ENCODE results near the gene KCNK4. TPM values are rescaled to one million over a fixed set of nuclear protein-coding genes. Genes with fewer than 3 reads are reported as not detected.
A peak's percentile ranks its signal among the peaks of the same experiment; 100 is the strongest.

The KCNK4 gene
- total and polyA plus RNA-seq, 11 donors, result not detected

GRCh38 chr11:64299847-64300648 lies 8.9 kb downstream of the KCNK4 start, which contains the start of gene CATSPERZ:
TSS of gene CATSPERZ (plus strand) at chr11:64300358. CDS start at chr11:64300411, 53 bp downstream.
- WGBS, 4 donors, result 12 to 23% (median 14%) methylated on average over 40 to 54 of the region's 54 CpGs

GRCh38 chr11:64303109-64304031 lies 12.3 kb downstream of the KCNK4 start:
- Histone ChIP-seq H3K9me3 (no peaks in the 10 kb centered on the region), H3K4me1 (peaks cover 4 to 55% (median 38%) of the 10 kb centered on the region in 12 donors), H3K27me3 (peaks cover 0 to 28% (median 8%) of the 10 kb centered on the region in 9 donors), H3K36me3 (peaks cover 0 to 11% (median 4%) of the 10 kb centered on the region in 9 donors), H3K4me3 (peak overlapping the region in 8 of 12 donors; percentile 67 to 93 (median 81)), H3K27ac (peak overlapping the region in 11 of 12 donors; percentile 90 to 98 (median 97))
- 81 to 87% (median 86%) methylated on average over 11 to 13 of the region's 13 CpGs for WGBS, 4 donors
- no peak for TF ChIP-seq POLR2A (IDR thresholded peaks at IDR 0.05)
- no peak for TF ChIP-seq CTCF (IDR thresholded peaks at IDR 0.05)
- DNase-seq (no peak), ATAC-seq (no peak)
- intact Hi-C loops (cut with DNase I), result loop anchor here in 9 of 10 donors (1.0 to 10.0 kb wide), 11 partner anchors 18 to 329 kb away; partner anchors contain the start of genes PLCB3 (in 2 of the 9), PPP1R14B (in 2 of the 9), COX8A (in 1 of the 9) and FKBP2 (in 1 of the 9)

More at GRCh38 chr11:64299847-64300648, 8.9 kb downstream of the KCNK4 start, which contains the start of gene CATSPERZ:
- ATAC-seq (no peak), DNase-seq (peak in 1 of 5 donors; percentile 8)
- peak within 1 kb of the TSS; percentile 18 to 57 (median 44) for H3K4me3 ChIP-seq
- peaks cover 8 to 61% (median 40%) of the 10 kb centered on the region in 9 donors for H3K27me3 ChIP-seq
- H3K4me1 ChIP-seq, result peaks cover 4 to 40% (median 28%) of the 10 kb centered on the region in 12 donors
- intact Hi-C loops (cut with DNase I), result loop anchor here (1.0 to 10.0 kb wide), 9 partner anchors 43 to 325 kb away; partner anchors contain the start of genes PLCB3 (in 3 of the 10), COX8A (in 1 of the 10) and STIP1 (in 1 of the 10)
- H3K27ac ChIP-seq, result peak within 1 kb of the TSS in 3 of 12 donors; percentile 39 to 63 (median 43)
- H3K9me3 ChIP-seq, result no peaks in the 10 kb centered on the region
- no peak for TF ChIP-seq POLR2A (IDR thresholded peaks at IDR 0.05)
- no peak for TF ChIP-seq CTCF (IDR thresholded peaks at IDR 0.05)
- no peaks in the 10 kb centered on the region for H3K36me3 ChIP-seq

- TF ChIP-seq CTCF (IDR thresholded peaks at IDR 0.05), result no peak
- TF ChIP-seq POLR2A (IDR thresholded peaks at IDR 0.05), result no peak
- WGBS, 4 donors, result 13 to 90% (median 53%) methylated on average over 2 to 5 of the region's 5 CpGs
- DNase-seq, result no peak
Measured at GRCh38 chr11:64304032-64304315, 12.9 kb downstream of the KCNK4 start.

More at GRCh38 chr11:64304032-64304315, 12.9 kb downstream of the KCNK4 start:
- Histone ChIP-seq H3K27me3 (peaks cover 0 to 22% (median 6%) of the 10 kb centered on the region in 9 donors), H3K4me1 (peaks cover 4 to 53% (median 37%) of the 10 kb centered on the region in 12 donors), H3K36me3 (peaks cover 0 to 11% (median 4%) of the 10 kb centered on the region in 9 donors), H3K4me3 (peak overlapping the region in 9 of 12 donors; percentile 62 to 93 (median 77)), H3K9me3 (no peaks in the 10 kb centered on the region), H3K27ac (peak overlapping the region in 11 of 12 donors; percentile 90 to 98 (median 97))
- ATAC-seq, result no peak
- intact Hi-C loops (cut with DNase I), result loop anchor here in 9 of 10 donors (1.0 to 10.0 kb wide), 11 partner anchors 19 to 329 kb away; partner anchors contain the start of genes PLCB3 (in 2 of the 9), PPP1R14B (in 2 of the 9), COX8A (in 1 of the 9) and FKBP2 (in 1 of the 9)
